ENCODE results near the gene PTGFR.

The PTGFR gene

DNA sequence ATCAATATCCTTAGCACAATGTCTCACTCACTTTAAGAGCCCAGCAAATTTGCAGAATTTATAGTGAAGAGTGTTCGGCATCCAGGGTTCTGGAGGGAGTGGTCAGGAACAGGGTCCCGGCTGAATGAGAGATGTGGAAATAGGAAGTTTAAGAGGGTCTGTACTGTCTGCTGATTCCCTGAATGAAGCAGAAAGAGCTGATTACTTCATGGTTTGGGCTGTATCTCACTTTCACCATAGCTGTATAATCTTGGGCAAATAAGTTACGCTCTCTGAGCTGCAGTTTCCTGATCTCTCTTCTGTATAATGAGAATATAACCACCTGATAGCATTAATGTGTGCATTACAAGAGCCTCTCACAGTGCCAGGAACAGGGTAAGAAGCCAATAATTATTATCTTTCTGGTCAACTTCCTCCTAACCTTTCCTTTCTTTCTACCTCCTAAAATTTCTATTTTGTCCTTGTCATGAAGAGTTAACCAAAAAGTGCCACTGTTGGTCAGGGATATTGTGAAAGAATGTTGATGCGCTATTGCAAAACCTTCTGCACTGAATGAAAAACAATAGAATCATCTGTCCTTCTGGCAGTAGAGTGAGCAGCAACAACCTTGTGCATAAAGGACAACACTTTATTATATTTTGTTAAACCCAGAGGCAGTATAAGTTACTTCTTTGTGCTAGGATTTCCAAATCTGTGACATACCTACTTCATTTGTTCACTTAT is 14.7 kb upstream of the PTGFR start:
- no peaks in the 10 kb centered on the region for H3K9me3 ChIP-seq (ENCODE audit: control insufficient read depth, low read length)
- DNase-seq (ENCODE audit: low read depth), result peak; percentile 72
- H3K4me1 ChIP-seq (ENCODE audit: control insufficient read depth, insufficient read depth, low read length), result peaks cover 47% of the 10 kb centered on the region
- H3K9ac ChIP-seq (ENCODE audit: low read length), result peak overlapping the region; percentile 67
- no peaks in the 10 kb centered on the region for H3K27me3 ChIP-seq (replicated peaks; ENCODE audit: control insufficient read depth, insufficient read depth, low read length)
- peak overlapping the region; percentile 66 for H3K4me3 ChIP-seq (ENCODE audit: low read length)
- no peaks in the 10 kb centered on the region for H3K36me3 ChIP-seq (ENCODE audit: control insufficient read depth, insufficient read depth, low read length, severe bottlenecking)

DNA sequence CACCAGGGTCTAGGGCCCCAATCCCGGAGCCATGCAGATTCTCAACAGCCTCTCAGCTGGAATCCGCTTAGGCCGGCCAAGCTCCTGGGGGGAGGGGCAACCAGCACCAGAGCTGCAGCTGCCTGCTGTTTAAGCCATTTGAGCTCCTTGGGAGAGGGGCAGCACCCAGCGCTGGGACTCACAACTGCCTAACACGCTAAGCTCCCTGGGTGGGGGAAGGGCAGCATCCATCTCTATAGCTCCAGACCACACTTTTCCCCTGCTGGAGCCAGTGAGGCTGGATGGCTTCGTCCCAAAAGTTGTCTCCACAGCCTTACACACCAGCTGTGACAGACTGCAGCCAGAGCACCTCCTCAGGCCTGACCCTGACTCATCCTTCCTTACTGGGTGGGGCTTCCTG is 6.9 kb upstream of the PTGFR start:
- Histone ChIP-seq H3K36me3 (ENCODE audit: control insufficient read depth, insufficient read depth, low read length, severe bottlenecking) (no peaks in the 10 kb centered on the region), H3K4me3 (ENCODE audit: low read length) (no peak overlapping the region), H3K9me3 (ENCODE audit: control insufficient read depth, low read length) (peaks cover 3% of the 10 kb centered on the region), H3K9ac (ENCODE audit: low read length) (no peak overlapping the region), H3K27me3 (replicated peaks; ENCODE audit: control insufficient read depth, insufficient read depth, low read length) (no peaks in the 10 kb centered on the region), H3K4me1 (ENCODE audit: control insufficient read depth, insufficient read depth, low read length) (peaks cover 2% of the 10 kb centered on the region)
- DNase-seq (ENCODE audit: low read depth), result no peak

DNA sequence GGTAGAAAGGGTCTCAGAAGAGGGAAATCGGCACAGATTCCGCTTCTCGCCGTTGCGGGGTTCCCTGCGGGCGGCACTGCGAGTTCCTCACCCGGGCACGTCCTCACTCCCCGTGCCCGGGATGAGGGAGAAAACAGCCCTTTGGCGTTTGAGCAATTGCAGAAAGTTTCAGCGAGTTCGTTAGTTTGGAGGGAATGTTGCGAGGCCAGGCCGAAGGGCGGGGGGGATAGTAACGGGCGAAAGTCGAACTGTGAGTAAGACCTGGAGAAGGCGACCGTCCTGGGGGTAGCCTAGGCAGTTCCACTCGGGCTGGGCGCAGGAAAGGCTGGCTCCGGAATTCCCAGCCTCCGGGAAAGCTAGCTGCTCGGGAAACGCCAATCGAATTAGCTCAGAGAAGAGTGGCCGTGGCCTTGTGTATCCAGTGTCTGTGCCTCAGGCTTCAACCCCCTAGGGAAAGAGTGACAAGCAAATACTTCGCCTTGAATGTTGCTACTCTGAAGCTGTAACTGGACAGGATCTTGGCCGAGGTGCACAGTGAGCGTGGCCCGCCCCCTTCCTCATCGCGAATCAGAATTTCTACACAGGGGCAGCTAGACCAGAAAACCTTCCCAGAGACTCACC is 787 bp downstream of the PTGFR start:
- no peaks in the 10 kb centered on the region for H3K27me3 ChIP-seq (replicated peaks; ENCODE audit: control insufficient read depth, insufficient read depth, low read length)
- H3K9me3 ChIP-seq (ENCODE audit: control insufficient read depth, low read length), result no peaks in the 10 kb centered on the region
- H3K4me1 ChIP-seq (ENCODE audit: control insufficient read depth, insufficient read depth, low read length), result peaks cover 42% of the 10 kb centered on the region
- H3K36me3 ChIP-seq (ENCODE audit: control insufficient read depth, insufficient read depth, low read length, severe bottlenecking), result no peaks in the 10 kb centered on the region
- H3K4me3 ChIP-seq (ENCODE audit: low read length), result peak overlapping the region; percentile 95
- peak; percentile 79 for DNase-seq (ENCODE audit: low read depth)
- H3K9ac ChIP-seq (ENCODE audit: low read length), result peak overlapping the region; percentile 91

DNA sequence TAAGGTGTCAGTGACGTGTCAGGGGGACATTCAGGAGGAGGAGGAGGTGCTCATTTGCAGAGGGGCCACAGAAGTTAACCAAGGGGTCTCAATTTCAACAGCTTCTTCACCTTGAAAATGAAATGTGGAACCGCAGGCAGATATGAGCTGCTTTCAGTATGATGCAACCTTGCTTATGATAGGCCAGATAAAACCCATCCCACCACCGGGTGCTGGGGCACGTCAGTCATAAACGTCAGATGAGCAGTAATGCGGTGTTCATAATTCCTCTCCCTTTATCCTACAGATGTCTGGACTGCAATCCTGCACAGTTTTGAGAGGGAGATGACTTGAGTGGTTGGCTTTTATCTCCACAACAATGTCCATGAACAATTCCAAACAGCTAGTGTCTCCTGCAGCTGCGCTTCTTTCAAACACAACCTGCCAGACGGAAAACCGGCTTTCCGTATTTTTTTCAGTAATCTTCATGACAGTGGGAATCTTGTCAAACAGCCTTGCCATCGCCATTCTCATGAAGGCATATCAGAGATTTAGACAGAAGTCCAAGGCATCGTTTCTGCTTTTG is 1.7 kb downstream of the PTGFR start:
- Histone ChIP-seq H3K4me1 (ENCODE audit: control insufficient read depth, insufficient read depth, low read length) (peaks cover 48% of the 10 kb centered on the region), H3K9me3 (ENCODE audit: control insufficient read depth, low read length) (no peaks in the 10 kb centered on the region), H3K9ac (ENCODE audit: low read length) (peak overlapping the region; percentile 91), H3K4me3 (ENCODE audit: low read length) (peak overlapping the region; percentile 95), H3K27me3 (replicated peaks; ENCODE audit: control insufficient read depth, insufficient read depth, low read length) (no peaks in the 10 kb centered on the region), H3K36me3 (ENCODE audit: control insufficient read depth, insufficient read depth, low read length, severe bottlenecking) (no peaks in the 10 kb centered on the region)
- no peak for DNase-seq (ENCODE audit: low read depth)

DNA sequence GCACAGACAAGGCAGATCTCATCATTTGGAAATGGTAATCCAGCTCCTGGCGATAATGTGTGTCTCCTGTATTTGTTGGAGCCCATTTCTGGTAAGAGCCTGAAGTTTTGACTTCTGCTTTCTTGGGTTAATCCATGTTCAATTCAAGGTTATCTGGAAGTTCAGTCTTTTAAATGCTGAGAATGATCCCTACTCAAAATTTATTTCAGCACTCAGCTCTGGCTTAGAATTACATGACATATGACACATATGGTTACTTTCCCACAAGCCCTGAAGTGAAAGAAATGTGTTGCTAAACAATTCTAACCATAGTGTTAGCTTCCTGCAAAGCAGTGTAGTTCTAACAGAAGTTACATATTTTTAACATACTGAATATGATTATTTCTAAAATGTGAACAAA is 2.7 kb downstream of the PTGFR start:
- H3K9me3 ChIP-seq (ENCODE audit: control insufficient read depth, low read length), result no peaks in the 10 kb centered on the region
- DNase-seq (ENCODE audit: low read depth), result peak; percentile 68
- no peaks in the 10 kb centered on the region for H3K36me3 ChIP-seq (ENCODE audit: control insufficient read depth, insufficient read depth, low read length, severe bottlenecking)
- peaks cover 54% of the 10 kb centered on the region for H3K4me1 ChIP-seq (ENCODE audit: control insufficient read depth, insufficient read depth, low read length)
- H3K27me3 ChIP-seq (replicated peaks; ENCODE audit: control insufficient read depth, insufficient read depth, low read length), result no peaks in the 10 kb centered on the region
- peak overlapping the region; percentile 95 for H3K4me3 ChIP-seq (ENCODE audit: low read length)
- peak overlapping the region; percentile 67 for H3K9ac ChIP-seq (ENCODE audit: low read length)

DNA sequence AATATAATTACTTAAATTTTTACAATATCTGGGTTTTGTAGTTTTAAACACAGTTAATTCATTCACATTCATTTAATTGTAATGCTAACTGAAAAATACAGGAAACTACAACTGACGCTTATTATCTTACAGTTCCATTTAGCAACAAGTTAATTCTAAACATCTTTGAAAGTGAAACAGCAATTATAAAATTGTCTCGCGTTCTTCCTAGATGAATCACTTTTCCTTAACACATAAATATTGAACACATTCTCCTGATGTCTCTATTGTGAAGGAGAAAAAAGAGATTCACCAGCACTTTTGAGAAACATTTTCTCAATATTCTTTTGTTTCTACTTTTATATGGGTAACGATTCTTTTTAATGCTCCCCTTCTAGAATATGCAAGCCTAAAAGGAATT is 6.4 kb downstream of the PTGFR start:
- DNase-seq (ENCODE audit: low read depth), result no peak
- Histone ChIP-seq H3K9ac (ENCODE audit: low read length) (peak overlapping the region; percentile 16), H3K36me3 (ENCODE audit: control insufficient read depth, insufficient read depth, low read length, severe bottlenecking) (no peaks in the 10 kb centered on the region), H3K4me3 (ENCODE audit: low read length) (peak overlapping the region; percentile 95), H3K9me3 (ENCODE audit: control insufficient read depth, low read length) (no peaks in the 10 kb centered on the region), H3K27me3 (replicated peaks; ENCODE audit: control insufficient read depth, insufficient read depth, low read length) (no peaks in the 10 kb centered on the region), H3K4me1 (ENCODE audit: control insufficient read depth, insufficient read depth, low read length) (peaks cover 60% of the 10 kb centered on the region)

DNA sequence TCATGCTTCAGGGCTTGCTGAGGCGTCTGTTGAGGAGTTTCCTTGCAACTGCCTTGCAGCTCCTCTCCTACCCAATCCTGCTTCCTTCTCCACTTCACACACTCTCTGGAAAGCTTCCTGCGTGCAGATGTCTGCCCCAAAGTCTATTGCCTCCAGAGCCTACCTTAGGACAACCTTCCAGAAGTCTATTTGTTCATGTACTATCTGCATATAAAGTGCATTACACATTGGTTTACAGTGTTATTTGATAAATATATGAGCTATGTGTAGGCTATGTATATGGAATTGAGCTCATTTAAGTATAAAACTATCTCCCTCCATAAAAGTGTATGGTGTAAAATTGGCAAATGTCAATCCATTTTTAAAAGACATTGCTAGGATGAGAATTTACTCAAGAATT is 9.8 kb downstream of the PTGFR start:
- no peaks in the 10 kb centered on the region for H3K9me3 ChIP-seq (ENCODE audit: control insufficient read depth, low read length)
- no peak overlapping the region for H3K9ac ChIP-seq (ENCODE audit: low read length)
- peaks cover 2% of the 10 kb centered on the region for H3K36me3 ChIP-seq (ENCODE audit: control insufficient read depth, insufficient read depth, low read length, severe bottlenecking)
- no peak for DNase-seq (ENCODE audit: low read depth)
- no peak overlapping the region for H3K4me3 ChIP-seq (ENCODE audit: low read length)
- H3K27me3 ChIP-seq (replicated peaks; ENCODE audit: control insufficient read depth, insufficient read depth, low read length), result no peaks in the 10 kb centered on the region
- peaks cover 35% of the 10 kb centered on the region for H3K4me1 ChIP-seq (ENCODE audit: control insufficient read depth, insufficient read depth, low read length)

DNA sequence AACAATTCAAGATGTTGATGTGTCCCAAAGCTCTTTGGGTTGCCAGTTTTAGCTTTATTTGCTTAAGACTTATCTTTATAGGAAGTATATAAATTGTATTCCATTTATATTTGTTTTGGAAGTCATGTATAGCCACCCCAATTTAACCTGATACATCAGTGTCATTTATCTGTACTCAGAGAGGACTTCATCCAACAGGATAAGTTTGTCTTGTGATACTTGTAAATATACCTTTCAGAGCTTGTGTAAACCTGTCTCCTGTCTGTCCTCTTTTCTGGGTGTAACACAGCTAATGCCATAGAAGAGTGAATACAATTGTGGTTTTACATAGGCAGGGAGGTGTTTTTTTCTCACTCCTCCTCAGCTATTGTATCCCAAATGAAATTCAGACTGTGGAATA is 10.4 kb downstream of the PTGFR start:
- peaks cover 35% of the 10 kb centered on the region for H3K4me1 ChIP-seq (ENCODE audit: control insufficient read depth, insufficient read depth, low read length)
- no peaks in the 10 kb centered on the region for H3K27me3 ChIP-seq (replicated peaks; ENCODE audit: control insufficient read depth, insufficient read depth, low read length)
- no peak for DNase-seq (ENCODE audit: low read depth)
- no peaks in the 10 kb centered on the region for H3K9me3 ChIP-seq (ENCODE audit: control insufficient read depth, low read length)
- H3K36me3 ChIP-seq (ENCODE audit: control insufficient read depth, insufficient read depth, low read length, severe bottlenecking), result peaks cover 5% of the 10 kb centered on the region
- no peak overlapping the region for H3K9ac ChIP-seq (ENCODE audit: low read length)
- H3K4me3 ChIP-seq (ENCODE audit: low read length), result no peak overlapping the region

DNA sequence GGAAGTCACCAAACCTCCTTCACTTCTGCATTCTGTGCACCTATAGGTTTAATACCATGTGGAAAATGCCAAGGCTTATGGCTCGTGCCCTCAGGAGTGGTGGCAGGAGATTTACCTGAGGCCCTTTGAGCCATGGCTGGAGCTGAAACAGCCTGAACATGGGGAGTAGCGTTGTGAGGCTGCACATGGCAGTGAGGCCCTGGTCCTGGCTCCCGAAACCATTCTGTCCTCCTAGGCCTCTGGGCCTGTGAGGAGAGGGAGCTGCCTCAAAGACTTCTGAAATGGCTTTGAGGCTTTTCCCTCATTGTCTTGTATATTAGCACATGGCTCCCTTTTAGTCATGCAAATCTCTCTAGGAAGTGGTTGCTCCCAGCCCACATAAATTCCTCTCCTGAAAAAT is 20.6 kb downstream of the PTGFR start:
- Histone ChIP-seq H3K4me3 (ENCODE audit: low read length) (no peak overlapping the region), H3K36me3 (ENCODE audit: control insufficient read depth, insufficient read depth, low read length, severe bottlenecking) (peaks cover 13% of the 10 kb centered on the region), H3K27me3 (replicated peaks; ENCODE audit: control insufficient read depth, insufficient read depth, low read length) (no peaks in the 10 kb centered on the region), H3K9ac (ENCODE audit: low read length) (no peak overlapping the region), H3K9me3 (ENCODE audit: control insufficient read depth, low read length) (peaks cover 14% of the 10 kb centered on the region), H3K4me1 (ENCODE audit: control insufficient read depth, insufficient read depth, low read length) (no peaks in the 10 kb centered on the region)
- no peak for DNase-seq (ENCODE audit: low read depth)

DNA sequence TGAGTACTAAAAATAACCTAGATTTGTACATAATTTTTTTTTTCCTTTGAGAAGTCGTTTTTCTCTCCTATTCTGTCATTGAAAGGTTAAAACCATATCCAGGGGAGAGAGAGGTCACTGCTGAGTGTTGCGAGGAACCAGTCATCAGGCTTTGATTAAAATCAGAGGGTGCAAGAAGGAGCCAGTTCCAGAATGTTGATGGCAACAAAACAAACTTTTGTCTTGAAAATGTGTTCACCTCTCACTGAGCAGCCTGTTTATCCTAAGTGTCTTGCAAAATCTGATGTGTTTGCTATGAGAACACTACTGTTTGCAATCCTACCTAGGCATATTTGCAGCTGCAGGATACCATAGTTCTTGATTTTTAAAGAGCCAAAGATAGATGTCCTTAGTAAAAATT is 25.9 kb downstream of the PTGFR start:
- Histone ChIP-seq H3K4me3 (ENCODE audit: low read length) (no peak overlapping the region), H3K9ac (ENCODE audit: low read length) (no peak overlapping the region), H3K36me3 (ENCODE audit: control insufficient read depth, insufficient read depth, low read length, severe bottlenecking) (peaks cover 6% of the 10 kb centered on the region), H3K9me3 (ENCODE audit: control insufficient read depth, low read length) (peaks cover 3% of the 10 kb centered on the region), H3K4me1 (ENCODE audit: control insufficient read depth, insufficient read depth, low read length) (peaks cover 3% of the 10 kb centered on the region), H3K27me3 (replicated peaks; ENCODE audit: control insufficient read depth, insufficient read depth, low read length) (no peaks in the 10 kb centered on the region)
- DNase-seq (ENCODE audit: low read depth), result no peak

DNA sequence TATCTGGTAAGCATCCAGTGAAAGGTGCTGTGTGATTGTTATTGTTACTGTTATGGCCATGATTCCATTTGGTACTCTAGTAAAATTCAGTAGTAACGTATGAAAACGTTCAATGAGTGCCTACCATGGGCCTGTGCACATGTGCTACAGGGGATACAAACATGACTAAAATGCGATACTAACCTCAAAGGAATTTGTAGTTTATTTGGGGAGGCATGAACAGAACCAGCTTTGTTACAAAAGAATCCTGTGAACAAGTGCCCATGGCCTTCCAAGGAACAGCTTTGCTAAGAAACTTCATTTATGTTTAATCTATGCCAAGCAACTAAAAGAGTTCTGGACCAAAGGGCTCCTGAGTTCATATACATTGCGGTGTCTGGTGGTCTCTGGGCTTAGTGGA is 28.7 kb downstream of the PTGFR start:
- Histone ChIP-seq H3K27me3 (replicated peaks; ENCODE audit: control insufficient read depth, insufficient read depth, low read length) (no peaks in the 10 kb centered on the region), H3K4me3 (ENCODE audit: low read length) (no peak overlapping the region), H3K4me1 (ENCODE audit: control insufficient read depth, insufficient read depth, low read length) (peaks cover 3% of the 10 kb centered on the region), H3K36me3 (ENCODE audit: control insufficient read depth, insufficient read depth, low read length, severe bottlenecking) (peaks cover 5% of the 10 kb centered on the region), H3K9me3 (ENCODE audit: control insufficient read depth, low read length) (no peaks in the 10 kb centered on the region), H3K9ac (ENCODE audit: low read length) (no peak overlapping the region)
- peak; percentile 38 for DNase-seq (ENCODE audit: low read depth)
